GM21423 (cell line): ENCODE data around the gene PPP4R2.
"Not testable (repeated sequence)": the region's sequence is repeated elsewhere in the genome, so short reads cannot be mapped to it uniquely, and the experiment has no call there.

ENCODE experiments used
- ATAC-seq: cut with Tn5 transposase; IDR thresholded peaks from one replicate; pipeline ENCODE4 v1.9.1; 2021; ENCODE audit warnings: mild to moderate bottlenecking, moderate library complexity; ENCODE audit not compliant: unreplicated experiment

Gene PPP4R2

DNA sequence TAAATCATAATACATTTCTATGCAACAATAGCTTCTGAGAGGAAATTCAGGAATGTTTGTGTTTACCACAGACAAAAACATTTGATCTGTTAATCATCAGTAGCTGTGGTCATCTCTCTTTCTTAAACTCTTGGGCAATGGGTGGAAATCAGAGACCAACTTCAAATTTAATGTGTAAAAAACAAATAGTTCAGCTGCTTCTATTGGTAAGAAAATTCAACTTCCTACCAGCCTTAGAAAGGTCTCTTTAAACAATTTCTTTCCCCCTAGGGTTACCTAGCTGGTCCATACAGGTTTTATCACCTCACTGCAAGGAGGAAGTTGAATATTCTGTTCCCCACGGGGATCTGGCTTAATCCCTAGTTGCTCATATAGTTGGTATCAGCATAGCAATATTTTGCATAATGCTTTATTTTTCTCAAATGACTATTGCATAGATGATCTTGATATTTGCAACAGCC lies 20.3 kb upstream of the PPP4R2 start:
- ATAC-seq, result no peak

- ATAC-seq, result peak; percentile 55
Observed at GRCh38 chr3:72977060-72977808, 19.4 kb upstream of the PPP4R2 start.

DNA sequence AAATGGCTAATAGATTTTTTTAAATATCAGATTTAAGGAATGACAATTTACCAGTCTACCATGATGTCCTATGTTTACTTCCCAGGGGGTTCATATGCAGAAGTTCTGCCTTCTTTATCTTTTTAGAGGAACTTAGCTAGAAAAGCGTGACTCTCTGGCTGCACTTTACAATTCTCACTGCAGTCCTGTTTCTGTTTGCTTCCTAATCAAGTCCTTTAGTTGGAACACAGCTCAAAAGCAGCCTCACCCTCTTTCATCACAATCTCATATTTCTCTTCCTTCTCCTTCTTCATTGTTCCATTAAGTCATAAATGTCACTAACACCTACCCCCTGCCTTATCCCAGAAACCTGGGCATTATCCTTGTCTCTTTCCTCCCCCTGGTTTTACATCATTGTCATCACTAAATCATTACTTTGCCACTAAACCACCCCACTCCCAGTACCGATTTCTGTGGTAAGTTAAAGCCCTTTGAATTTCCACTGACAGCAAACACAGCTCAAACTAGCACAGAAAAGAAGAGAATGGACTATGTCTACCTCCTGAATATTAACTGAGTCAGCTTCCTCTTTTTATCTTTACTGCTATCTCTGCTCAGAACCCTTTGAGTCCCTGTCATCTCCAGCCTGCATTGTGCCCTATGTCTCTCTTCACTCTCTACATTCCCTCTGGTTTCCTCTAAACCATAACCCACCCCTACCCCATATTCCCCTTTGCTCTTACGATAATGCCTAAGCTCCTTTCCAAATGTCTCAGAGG lies 13.8 kb upstream of the PPP4R2 start:
- no peak for ATAC-seq

- ATAC-seq, result no peak
Observed at GRCh38 chr3:72985576-72985975, 11.0 kb upstream of the PPP4R2 start.

DNA sequence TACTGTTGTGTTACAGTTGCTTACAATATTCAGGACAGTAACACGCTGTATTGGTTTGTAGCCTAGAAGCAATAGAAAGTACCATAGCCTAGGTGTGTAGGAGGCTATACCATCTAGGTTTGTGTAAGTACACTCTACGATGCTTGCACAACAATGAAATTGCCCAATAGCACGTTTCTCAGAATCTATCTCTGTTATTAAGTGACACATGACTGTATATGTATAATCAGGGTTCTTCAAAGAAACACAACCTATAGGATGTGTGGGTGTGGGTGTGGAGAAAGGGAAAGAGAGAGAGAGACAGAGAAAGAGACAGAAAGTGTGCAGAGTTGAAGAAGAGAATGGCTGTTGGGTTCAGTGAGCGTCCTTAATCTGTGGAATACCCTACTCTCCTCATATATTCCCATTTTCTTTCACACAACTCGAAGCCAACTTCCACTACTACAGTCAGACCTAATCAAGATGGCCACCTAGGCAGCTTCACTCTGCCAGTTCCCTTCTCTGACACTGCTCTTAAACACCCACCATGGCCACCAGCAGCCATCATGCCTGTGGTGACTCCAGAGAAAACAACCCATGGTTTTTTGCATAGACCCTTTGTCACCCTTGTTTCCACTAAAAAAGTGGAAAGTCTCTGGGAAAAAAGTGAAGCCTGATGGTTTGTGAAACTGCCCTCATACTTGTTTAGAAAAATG lies 5.8 kb upstream of the PPP4R2 start:
- ATAC-seq, result no peak

- no peak for ATAC-seq
Observed at GRCh38 chr3:72991522-72991921, 5.1 kb upstream of the PPP4R2 start.

DNA sequence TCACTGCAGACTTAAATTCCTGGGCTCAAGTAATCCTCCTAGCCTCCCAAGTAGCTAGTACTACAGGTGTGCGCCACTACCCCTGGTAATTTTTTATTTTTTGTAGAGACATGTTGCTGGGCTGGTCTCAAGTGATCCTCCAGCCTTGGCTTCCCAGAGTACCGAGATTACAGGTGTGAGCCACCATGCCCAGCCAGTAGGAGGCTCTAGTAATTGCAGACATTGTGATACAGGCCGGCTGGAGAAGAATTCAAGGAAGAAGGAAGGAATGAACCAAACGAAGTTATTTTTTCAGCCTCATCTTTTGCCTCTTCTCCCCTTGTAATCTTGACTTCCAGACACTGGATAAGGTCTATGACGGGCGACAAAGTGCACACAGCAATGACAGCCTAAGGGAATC lies 3.2 kb upstream of the PPP4R2 start:
- no peak for ATAC-seq

DNA sequence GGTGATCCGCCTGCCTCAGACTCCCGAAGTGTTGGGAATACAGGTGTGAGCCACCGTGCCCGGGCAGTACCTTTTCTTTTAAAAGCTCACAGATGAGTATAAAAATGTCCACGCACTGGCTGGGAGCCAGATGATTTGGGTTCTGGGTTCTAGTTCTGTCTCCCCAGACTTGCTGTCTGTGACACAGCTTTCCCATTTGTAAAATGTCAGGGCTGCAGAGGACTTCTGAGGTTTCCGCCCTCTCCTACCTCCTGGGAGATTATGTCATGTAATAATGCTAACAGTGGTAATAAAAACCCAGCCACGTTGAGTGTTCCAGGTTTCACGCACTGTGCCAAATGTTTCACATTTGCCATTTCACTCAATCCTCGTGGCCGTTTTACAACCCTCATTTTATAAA lies 1.3 kb upstream of the PPP4R2 start:
- no peak for ATAC-seq

GRCh38 chr3:72996121-72996472 lies 514 bp upstream of the PPP4R2 start:
- no peak for ATAC-seq

DNA sequence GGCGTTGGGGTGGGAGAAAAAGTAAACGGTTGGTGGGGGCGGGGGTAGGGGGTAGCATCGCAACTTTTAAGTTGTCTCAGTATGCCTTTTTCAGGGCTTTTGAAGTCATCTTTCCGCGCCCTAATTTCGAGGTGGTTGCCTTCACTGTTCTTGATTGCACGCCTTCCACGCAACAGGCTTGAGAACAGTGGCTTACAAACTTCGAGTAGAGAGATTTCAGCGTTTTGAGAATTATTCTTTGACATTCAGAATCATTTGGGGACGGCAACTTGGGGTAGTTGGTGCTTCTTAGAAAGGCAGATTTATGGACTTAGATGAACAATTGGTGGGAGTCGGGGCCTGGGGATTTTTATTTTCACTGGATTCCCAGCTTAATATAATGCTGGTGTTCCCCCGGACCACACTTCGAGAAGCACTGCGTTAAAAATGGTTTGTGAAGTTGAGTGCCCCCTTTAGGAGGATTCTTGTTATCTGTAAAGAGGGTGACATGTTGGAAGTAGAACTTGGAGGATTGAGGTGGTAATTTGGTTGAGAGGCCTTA lies 880 bp downstream of the PPP4R2 start:
- no peak for ATAC-seq

- no peak for ATAC-seq
Observed at GRCh38 chr3:72998466-72998865, 1.9 kb downstream of the PPP4R2 start.

GRCh38 chr3:72999951-73000350 lies 3.3 kb downstream of the PPP4R2 start:
- no peak for ATAC-seq

DNA sequence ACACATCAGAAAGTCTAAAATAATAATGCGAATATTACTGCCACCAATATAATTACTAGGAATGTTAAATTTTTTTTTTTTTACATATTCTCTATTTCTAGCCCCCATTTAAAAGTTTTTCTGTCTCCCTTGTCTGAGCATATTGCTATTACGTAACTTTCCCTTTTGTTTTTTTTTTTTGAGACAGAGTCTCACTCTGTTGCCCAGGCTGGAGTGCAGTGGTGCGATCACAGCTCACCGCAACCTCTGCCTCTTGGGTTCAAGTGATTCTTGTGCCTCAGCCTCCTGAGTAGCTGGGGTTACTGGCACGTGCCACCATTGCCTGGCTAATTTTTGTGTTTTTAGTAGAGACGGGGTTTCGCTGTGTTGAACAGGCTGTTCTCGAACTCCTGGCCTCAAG lies 6.4 kb downstream of the PPP4R2 start:
- ATAC-seq, result not testable (repeated sequence)

DNA sequence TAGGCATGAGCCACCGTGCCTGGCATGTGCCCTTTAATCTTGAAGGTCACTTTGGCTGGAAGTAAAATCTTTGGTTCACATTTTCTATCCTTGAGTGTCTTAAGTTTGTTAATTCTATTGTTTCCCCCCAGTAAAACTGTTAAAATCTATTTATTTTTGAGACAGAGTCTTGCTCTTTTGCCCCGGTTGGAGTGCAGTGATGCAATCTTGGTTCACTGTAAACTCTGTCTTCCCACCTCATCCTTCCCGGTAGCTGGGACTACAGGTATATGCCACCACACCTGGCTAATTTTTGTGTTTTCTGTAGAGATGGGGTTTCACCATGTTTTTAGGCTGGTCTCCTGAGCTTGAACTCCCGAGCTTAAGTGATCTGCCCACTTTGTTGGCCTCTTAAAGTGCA lies 7.7 kb downstream of the PPP4R2 start:
- no peak for ATAC-seq

GRCh38 chr3:73007992-73008712 lies 11.5 kb downstream of the PPP4R2 start:
- ATAC-seq, result no peak

- no peak for ATAC-seq
Observed at GRCh38 chr3:73009008-73009407, 12.4 kb downstream of the PPP4R2 start.

GRCh38 chr3:73009750-73010149 lies 13.1 kb downstream of the PPP4R2 start:
- no peak for ATAC-seq

DNA sequence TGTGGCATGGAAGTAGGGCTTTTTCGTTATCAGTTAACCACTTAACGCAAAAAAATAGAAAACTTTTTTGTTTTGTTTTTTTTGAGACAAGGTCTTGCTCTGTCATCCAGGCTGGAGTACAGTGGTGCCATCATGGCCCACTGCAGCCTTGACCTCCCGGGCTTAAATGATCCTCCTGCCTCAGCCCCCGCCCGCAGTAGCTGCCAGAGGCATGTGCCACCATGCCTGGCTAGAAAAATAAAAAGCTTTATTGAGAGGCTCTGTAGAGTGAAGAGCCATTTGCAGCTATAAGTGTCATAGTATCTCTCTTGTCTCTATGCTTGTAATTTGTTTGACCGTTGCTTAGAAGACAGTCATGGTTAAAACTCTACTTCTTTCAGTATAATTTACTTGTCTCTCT lies 13.5 kb downstream of the PPP4R2 start:
- no peak for ATAC-seq

DNA sequence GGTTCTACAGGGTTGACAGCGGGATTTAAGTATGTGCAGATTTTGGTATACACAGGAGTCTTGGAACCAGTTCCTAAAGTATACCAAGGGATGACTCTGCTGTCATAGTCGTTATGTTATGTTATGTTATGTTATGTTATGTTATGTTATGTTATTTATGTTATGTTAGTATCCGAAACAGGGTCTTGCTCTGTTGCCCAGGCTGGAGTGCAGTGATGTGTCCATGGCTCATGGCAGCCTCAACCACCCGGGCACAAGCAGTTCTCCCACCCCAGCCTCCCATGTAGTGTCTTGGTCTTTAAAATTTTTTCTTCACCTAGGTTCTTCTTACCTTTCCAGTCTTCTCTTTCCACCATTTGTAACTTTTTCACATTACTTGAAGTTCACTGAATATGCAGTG lies 21.7 kb downstream of the PPP4R2 start:
- no peak for ATAC-seq

- ATAC-seq, result no peak
Observed at GRCh38 chr3:73018790-73019441, 22.3 kb downstream of the PPP4R2 start.
